HG02885 (cell line): ENCODE results near the gene SPG11.
A peak's percentile ranks its signal among the peaks of the same experiment; 100 is the strongest.
"Not testable (repeated sequence)": the region's sequence is repeated elsewhere in the genome, so short reads cannot be mapped to it uniquely, and the experiment has no call there.

Experiments used
- ATAC-seq: cut with Tn5 transposase; IDR thresholded peaks from one replicate; pipeline ENCODE4 v1.9.1; 2021; ENCODE audit warnings: mild to moderate bottlenecking; ENCODE audit not compliant: unreplicated experiment, poor library complexity

Gene SPG11, protein sequence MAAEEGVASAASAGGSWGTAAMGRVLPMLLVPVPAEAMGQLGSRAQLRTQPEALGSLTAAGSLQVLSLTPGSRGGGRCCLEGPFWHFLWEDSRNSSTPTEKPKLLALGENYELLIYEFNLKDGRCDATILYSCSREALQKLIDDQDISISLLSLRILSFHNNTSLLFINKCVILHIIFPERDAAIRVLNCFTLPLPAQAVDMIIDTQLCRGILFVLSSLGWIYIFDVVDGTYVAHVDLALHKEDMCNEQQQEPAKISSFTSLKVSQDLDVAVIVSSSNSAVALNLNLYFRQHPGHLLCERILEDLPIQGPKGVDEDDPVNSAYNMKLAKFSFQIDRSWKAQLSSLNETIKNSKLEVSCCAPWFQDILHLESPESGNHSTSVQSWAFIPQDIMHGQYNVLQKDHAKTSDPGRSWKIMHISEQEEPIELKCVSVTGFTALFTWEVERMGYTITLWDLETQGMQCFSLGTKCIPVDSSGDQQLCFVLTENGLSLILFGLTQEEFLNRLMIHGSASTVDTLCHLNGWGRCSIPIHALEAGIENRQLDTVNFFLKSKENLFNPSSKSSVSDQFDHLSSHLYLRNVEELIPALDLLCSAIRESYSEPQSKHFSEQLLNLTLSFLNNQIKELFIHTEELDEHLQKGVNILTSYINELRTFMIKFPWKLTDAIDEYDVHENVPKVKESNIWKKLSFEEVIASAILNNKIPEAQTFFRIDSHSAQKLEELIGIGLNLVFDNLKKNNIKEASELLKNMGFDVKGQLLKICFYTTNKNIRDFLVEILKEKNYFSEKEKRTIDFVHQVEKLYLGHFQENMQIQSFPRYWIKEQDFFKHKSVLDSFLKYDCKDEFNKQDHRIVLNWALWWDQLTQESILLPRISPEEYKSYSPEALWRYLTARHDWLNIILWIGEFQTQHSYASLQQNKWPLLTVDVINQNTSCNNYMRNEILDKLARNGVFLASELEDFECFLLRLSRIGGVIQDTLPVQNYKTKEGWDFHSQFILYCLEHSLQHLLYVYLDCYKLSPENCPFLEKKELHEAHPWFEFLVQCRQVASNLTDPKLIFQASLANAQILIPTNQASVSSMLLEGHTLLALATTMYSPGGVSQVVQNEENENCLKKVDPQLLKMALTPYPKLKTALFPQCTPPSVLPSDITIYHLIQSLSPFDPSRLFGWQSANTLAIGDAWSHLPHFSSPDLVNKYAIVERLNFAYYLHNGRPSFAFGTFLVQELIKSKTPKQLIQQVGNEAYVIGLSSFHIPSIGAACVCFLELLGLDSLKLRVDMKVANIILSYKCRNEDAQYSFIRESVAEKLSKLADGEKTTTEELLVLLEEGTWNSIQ (N-terminal part only)

GRCh38 chr15:44663410-44664308 lies at the start of gene SPG11:
SPG11 (minus strand) TSS chr15:44663662; CDS start chr15:44663647, 15 bp downstream.
- ATAC-seq: peak; percentile 80

GRCh38 chr15:44712346-44713005 lies 49.0 kb upstream of the SPG11 start:
- ATAC-seq: no peak

- ATAC-seq: peak; percentile 27
These were observed 48.4 kb upstream of the SPG11 start for GRCh38 chr15:44711743-44712345.

GRCh38 chr15:44711096-44711742 lies 47.8 kb upstream of the SPG11 start, which contains the start of the genes B2M and PATL2:
B2M (plus strand) TSS chr15:44711517; CDS start chr15:44711547, 30 bp downstream.
PATL2 (minus strand) TSS chr15:44711323; CDS start chr15:44676490, 34,833 bp downstream.
- ATAC-seq: peak; percentile 80

GRCh38 chr15:44710236-44711095 lies 47.0 kb upstream of the SPG11 start:
- peak; percentile 30 for ATAC-seq

DNA sequence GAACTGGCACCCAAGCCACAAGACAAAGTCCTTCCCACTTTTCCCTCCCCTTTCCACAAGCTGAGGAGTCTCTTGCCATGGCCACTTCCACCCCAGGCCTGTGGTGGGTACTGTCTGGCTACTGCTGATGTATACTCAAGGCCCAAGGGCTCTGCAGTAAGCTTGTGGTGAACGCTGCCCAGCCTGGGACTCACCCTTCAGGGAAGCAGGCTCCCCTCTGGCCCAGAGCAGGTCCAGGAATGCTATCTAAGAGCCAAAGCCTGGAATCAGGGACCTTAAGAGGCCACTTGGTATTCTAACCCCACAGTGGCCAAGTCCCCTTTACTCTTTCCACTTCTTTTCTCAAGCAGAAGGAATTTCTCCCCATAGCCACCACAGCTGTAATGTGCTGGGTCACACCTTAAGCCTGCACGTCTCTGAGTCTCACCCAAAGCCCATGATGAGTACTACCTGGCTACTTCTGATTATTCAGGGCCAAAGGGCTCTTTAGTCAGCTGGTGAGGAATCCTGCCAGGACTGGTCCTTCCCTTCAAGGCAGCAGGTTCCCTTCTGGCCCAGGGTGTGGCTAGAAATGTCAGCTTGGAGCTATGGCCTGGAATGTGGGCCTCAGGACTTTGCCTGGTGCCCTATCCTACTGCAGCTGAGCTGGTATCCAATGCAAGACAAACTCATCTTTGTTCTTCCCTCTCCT lies 43.6 kb upstream of the SPG11 start:
- no peak for ATAC-seq

- ATAC-seq: no peak
These were observed 42.9 kb upstream of the SPG11 start for GRCh38 chr15:44706401-44706800.

DNA sequence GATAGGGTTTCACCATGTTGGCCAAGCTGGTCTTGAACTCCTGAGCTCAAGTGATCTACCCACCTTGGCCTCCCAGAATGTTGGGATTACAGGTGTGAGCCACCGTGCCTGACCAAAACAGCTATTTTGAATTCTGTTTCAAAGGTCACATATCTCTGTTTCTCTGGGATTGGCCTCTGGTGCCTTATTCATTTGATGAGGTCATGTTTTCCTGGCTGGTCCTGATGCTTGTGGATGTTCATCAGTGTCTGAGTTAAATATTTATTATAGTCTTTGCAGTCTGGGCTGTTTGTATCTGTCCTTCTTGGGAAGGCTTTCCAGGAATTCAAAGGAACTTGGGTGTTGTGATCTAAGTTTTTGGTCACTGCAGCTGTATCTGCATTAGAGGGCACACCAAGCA lies 42.5 kb upstream of the SPG11 start:
- no peak for ATAC-seq

GRCh38 chr15:44700676-44701075 lies 37.2 kb upstream of the SPG11 start:
- not testable (repeated sequence) for ATAC-seq

- ATAC-seq: no peak
These were observed 35.2 kb upstream of the SPG11 start for GRCh38 chr15:44698641-44699040.

DNA sequence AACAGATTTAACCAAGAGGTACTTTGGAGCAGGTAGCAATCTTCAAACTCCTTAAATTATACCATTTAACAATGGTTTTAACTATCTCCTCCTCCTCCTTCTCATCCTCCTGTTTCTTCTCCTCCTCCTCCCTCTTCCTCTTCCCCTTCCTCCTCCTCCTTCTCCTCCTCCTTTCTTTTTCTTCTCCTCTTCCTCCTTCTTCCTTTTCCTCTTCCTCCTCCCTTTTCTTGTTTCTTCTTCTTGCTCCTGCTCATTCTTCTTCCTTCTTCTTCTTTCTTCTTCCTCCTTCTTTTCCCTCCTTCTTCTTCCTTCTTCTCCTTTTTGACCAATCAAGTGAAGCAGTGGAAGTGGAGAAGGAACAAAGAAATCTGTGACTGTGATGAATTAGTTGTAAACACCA lies 33.6 kb upstream of the SPG11 start:
- no peak for ATAC-seq

GRCh38 chr15:44695294-44695693 lies 31.8 kb upstream of the SPG11 start:
- ATAC-seq: no peak

DNA sequence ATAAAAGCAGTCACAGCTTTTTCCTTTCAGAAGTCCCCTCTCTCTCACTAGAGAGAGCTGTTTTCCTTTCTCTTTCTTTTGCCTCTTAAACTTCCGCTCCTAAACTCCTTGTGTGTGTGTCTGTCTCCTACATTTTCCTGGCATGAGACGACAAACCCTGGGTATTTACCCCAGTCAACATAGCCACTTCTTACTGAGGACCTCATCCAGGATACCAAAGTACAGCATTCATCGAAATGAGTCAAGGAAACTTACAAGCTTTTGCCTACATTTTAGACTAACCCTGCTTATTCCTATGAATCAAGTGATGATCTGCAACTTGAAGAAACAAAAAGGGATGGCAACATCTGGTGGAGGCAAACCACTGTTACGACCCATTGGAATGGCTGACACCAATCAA lies 31.0 kb upstream of the SPG11 start:
- ATAC-seq: no peak

DNA sequence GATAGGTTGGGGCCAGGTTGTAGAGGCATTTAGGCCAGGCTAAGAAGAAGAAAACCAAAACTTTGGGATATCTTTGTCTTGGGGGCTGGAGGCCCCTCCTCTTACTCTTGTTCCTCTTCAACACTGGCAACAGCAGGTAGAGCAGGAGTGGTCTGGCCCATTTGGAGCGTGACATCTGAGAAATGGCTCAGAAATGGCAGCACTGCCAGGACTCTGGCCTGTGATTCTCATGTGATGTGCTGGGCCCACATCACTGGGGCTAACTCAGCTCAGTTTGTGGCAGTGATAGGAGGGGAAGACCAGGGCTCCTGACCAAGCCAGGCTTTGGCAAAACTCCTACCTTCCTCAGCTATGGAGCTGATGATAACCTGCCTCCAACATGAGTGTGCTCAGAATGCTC lies 29.2 kb upstream of the SPG11 start:
- ATAC-seq: no peak

- not testable (repeated sequence) for ATAC-seq
These were observed 26.8 kb upstream of the SPG11 start for GRCh38 chr15:44690245-44690644.

DNA sequence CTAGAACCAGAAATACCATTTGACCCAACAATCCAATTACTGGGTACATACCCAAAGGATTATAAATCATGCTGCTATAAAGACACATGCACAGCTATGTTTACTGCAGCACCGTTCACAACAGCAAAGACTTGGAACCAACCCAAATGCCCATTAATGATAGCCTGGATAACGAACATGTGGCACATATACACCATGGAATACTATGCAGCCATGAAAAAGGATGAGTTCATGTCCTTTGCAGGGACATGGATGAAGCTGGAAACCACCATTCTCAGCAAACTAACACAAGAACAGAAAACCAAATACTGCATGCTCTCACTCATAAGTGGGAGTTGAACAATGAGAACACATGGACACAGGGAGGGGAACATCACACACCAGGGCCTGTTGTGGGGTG lies 25.9 kb upstream of the SPG11 start:
- not testable (repeated sequence) for ATAC-seq
